ENCODE measurements around the gene PFKL. TPM values are rescaled to one million over a fixed set of nuclear protein-coding genes. Genes with fewer than 3 reads are reported as not detected.
"Not testable (repeated sequence)": the region's sequence is repeated elsewhere in the genome, so short reads cannot be mapped to it uniquely, and the experiment has no call there.

The PFKL gene
- total and polyA plus RNA-seq, 5 donors from 2014 or later, result 125 to 204 (median 174) TPM

DNA sequence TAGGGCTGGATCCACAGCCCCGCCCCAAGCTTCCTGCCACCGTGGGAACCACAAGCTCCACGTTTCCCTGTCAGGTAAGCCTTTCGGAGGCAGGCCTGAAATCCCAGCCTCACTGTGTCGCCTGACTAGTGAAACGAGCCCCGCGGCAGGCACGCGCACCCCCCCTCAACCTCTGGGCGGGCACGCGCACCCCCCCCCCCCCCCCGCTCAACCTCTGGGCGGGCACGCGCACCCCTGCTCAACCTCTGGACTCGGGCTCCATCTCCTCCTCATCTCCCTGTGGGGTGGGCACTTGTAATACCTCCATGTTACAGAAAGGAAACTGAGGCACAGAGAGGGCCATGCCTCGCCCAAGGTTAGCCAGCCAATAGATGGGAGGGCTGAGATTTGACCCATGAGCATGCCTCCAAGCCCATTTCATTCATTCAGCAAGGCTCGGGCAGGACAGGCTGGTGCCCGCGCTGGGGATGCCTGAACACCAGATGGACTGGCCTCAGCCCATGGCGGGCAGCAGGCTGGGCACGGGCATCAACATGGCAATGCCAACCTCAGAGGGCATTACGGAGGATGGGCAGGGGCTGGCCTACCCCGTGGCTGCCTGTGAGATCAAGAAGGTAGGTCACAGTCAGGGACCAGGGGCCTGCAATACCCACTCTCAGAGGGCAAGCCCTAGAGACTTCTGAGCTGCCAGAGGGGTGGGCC lies 34.6 kb downstream of the PFKL start:
- Histone ChIP-seq H3K27ac (ENCODE audit: insufficient read depth, low read length, poor library complexity, severe bottlenecking) (no peak overlapping the region), H3K9me3 (ENCODE audit: control insufficient read depth in 2 of 2, low read length in 2 of 2) (no peaks in the 10 kb centered on the region), H3K27me3 (ENCODE audit: control insufficient read depth, insufficient read depth, low read length) (no peaks in the 10 kb centered on the region), H3K4me1 (ENCODE audit: control insufficient read depth, insufficient read depth, low read length, poor library complexity, severe bottlenecking) (peaks cover 7% of the 10 kb centered on the region), H3K4me3 (ENCODE audit: low read depth, low read length) (no peak overlapping the region), H3K36me3 (ENCODE audit: control insufficient read depth, insufficient read depth, low read length) (peaks cover 2% of the 10 kb centered on the region)
- peaks cover 5% of the 10 kb centered on the region for H3K36me3 Mint-ChIP-seq
- ATAC-seq (ENCODE audit: low read depth in 2 of 2), result no peak
- H3K9me3 Mint-ChIP-seq, result no peaks in the 10 kb centered on the region
- peaks cover 6 to 13% (median 11%) of the 10 kb centered on the region in 4 donors for H3K4me1 Mint-ChIP-seq
- no peak for DNase-seq
- peaks cover 8% of the 10 kb centered on the region for H3K27me3 Mint-ChIP-seq
- H3K27ac Mint-ChIP-seq, result no peak overlapping the region
- H3K4me3 Mint-ChIP-seq, result peak overlapping the region in 1 of 4 donors; percentile 8

DNA sequence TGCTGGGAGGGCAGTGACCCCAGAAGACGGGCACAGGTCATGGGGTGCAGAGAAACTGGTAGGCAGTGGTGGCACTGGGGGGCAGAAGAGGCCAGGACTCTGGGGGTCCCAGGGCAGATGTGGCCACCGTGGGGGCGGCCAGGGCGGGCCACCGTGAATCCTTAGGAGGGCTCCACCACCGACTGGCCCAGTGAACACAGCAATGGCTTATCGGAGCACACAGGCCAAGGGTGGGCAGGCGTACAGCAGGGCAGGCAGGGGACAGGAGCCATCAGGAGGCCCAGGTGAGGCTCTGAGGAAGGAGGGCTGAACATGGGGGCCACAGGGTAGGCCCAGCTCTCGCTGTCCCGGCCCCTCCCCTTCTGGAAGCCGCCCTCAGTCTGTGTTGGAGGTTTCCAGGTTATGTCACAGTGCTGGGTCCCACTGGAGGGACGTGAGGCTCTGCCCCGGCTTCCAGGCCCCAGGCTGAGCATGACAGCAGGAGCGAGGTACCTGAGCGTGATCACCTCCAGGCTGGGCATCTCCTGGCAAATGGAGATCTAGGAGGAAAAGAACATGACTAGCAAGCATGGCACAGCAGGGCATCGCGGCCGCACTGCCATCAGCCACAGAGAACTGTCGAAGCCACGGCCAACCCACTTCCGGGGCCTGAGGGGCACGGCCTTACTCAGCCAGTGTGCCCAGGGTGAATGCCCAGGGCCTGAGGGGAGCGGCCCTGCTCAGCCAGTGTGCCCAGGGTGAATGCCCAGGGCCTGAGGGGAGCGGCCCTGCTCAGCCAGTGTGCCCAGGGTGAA lies 35.6 kb downstream of the PFKL start:
- no peak for ATAC-seq (ENCODE audit: low read depth in 2 of 2)
- Histone ChIP-seq H3K36me3 (ENCODE audit: control insufficient read depth, insufficient read depth, low read length) (peaks cover 2% of the 10 kb centered on the region), H3K27me3 (ENCODE audit: control insufficient read depth, insufficient read depth, low read length) (no peaks in the 10 kb centered on the region), H3K4me3 (ENCODE audit: low read depth, low read length) (no peak overlapping the region), H3K4me1 (ENCODE audit: control insufficient read depth, insufficient read depth, low read length, poor library complexity, severe bottlenecking) (peaks cover 15% of the 10 kb centered on the region), H3K9me3 (ENCODE audit: control insufficient read depth in 2 of 2, low read length in 2 of 2) (no peaks in the 10 kb centered on the region), H3K27ac (ENCODE audit: insufficient read depth, low read length, poor library complexity, severe bottlenecking) (no peak overlapping the region)
- DNase-seq, result no peak
- Mint-ChIP-seq H3K9me3 (no peaks in the 10 kb centered on the region), H3K36me3 (peaks cover 5% of the 10 kb centered on the region), H3K27ac (no peak overlapping the region), H3K4me3 (peak overlapping the region in 1 of 4 donors; percentile 8), H3K4me1 (peaks cover 10 to 22% (median 18%) of the 10 kb centered on the region in 4 donors), H3K27me3 (peaks cover 12% of the 10 kb centered on the region)

DNA sequence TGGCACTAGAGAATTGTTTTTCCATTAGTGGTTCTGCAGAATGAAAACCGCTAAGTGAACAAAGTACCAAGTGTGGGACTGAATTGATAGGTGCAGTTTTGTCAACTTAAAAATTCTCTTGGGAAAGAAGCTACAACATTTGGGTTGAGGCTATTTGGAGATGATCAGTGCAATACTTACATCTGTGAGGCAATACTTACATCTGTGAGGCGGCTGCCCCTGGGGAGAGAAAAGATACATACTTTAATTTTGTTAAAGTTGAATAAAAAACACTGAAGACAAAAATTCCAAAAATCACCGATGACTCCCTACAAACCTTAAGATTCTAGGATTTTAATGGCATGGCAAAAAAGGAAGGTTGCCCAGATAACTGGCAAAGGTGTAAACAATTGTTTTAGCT lies 37.6 kb downstream of the PFKL start:
- DNase-seq (no peak), ATAC-seq (ENCODE audit: low read depth in 2 of 2) (no peak)
- Mint-ChIP-seq H3K27ac (peak overlapping the region; percentile 52 to 85 (median 78)), H3K4me3 (peak overlapping the region; percentile 78 to 93 (median 83)), H3K9me3 (no peaks in the 10 kb centered on the region), H3K4me1 (peaks cover 10 to 27% (median 20%) of the 10 kb centered on the region in 4 donors), H3K36me3 (no peaks in the 10 kb centered on the region), H3K27me3 (peaks cover 12% of the 10 kb centered on the region)
- H3K36me3 ChIP-seq (ENCODE audit: control insufficient read depth, insufficient read depth, low read length), result peaks cover 2% of the 10 kb centered on the region
- no peaks in the 10 kb centered on the region for H3K9me3 ChIP-seq (ENCODE audit: control insufficient read depth in 2 of 2, low read length in 2 of 2)
- peaks cover 15% of the 10 kb centered on the region for H3K4me1 ChIP-seq (ENCODE audit: control insufficient read depth, insufficient read depth, low read length, poor library complexity, severe bottlenecking)
- H3K27me3 ChIP-seq (ENCODE audit: control insufficient read depth, insufficient read depth, low read length), result no peaks in the 10 kb centered on the region
- H3K27ac ChIP-seq (ENCODE audit: insufficient read depth, low read length, poor library complexity, severe bottlenecking), result peak overlapping the region; percentile 79
- no peak overlapping the region for H3K4me3 ChIP-seq (ENCODE audit: low read depth, low read length)

DNA sequence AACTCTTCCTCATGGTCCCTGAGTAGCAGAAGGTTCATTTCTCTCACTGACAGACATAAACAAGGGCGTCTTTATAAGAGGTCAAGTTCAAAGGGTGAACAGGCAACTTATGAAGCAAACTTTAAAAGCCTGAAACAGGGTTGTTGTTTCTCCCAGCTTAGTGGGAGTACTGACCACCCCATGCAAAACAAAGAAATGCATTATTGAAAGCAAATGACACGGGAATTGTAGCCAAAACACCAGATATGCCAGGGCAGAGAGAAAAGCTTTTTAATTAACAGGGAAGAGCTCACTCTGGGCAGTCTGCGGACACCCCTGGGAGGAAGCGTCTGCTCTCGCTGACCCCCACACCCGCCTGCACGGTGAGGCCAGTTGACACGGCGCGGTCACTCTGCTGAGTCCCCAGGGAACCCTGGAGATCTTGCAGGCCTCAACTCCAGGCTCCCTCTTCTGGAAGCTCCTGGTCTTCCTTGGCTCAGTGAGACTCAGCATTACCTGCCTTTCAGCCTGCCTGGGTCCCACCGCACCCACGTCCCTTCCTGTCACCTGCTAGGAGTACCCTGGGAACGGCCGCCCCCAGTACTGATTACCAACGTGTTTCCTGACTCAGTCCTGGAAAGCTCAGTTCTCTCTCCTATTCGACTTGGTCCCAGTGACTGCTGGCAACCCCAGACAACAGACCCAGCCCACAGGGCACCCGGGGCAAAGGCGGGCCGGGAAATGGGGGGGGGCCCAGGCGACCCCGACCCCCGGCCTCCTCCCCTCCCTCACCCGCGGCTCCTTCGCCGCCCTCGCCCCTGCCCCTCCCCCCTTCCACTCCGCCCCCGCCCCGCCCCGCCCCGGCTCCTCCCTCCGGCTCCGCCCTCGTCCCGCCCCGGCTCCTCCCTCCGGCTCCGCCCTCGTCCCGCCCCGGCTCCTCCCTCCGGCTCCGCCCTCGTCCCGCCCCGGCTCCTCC lies 38.4 kb downstream of the PFKL start:
- Histone ChIP-seq H3K4me1 (ENCODE audit: control insufficient read depth, insufficient read depth, low read length, poor library complexity, severe bottlenecking) (peaks cover 15% of the 10 kb centered on the region), H3K27ac (ENCODE audit: insufficient read depth, low read length, poor library complexity, severe bottlenecking) (peak overlapping the region; percentile 79), H3K36me3 (ENCODE audit: control insufficient read depth, insufficient read depth, low read length) (no peaks in the 10 kb centered on the region), H3K4me3 (ENCODE audit: low read depth, low read length) (no peak overlapping the region), H3K27me3 (ENCODE audit: control insufficient read depth, insufficient read depth, low read length) (no peaks in the 10 kb centered on the region), H3K9me3 (ENCODE audit: control insufficient read depth in 2 of 2, low read length in 2 of 2) (no peaks in the 10 kb centered on the region)
- Mint-ChIP-seq H3K9me3 (no peaks in the 10 kb centered on the region), H3K27ac (peak overlapping the region; percentile 52 to 85 (median 78)), H3K36me3 (no peaks in the 10 kb centered on the region), H3K4me1 (peaks cover 10 to 27% (median 20%) of the 10 kb centered on the region in 4 donors), H3K4me3 (peak overlapping the region; percentile 78 to 93 (median 83)), H3K27me3 (peaks cover 12% of the 10 kb centered on the region)
- peak in 1 of 2 donors; percentile 1 for ATAC-seq (ENCODE audit: low read depth in 2 of 2)
- DNase-seq, result peak in 2 of 3 donors; percentile 44 to 53

DNA sequence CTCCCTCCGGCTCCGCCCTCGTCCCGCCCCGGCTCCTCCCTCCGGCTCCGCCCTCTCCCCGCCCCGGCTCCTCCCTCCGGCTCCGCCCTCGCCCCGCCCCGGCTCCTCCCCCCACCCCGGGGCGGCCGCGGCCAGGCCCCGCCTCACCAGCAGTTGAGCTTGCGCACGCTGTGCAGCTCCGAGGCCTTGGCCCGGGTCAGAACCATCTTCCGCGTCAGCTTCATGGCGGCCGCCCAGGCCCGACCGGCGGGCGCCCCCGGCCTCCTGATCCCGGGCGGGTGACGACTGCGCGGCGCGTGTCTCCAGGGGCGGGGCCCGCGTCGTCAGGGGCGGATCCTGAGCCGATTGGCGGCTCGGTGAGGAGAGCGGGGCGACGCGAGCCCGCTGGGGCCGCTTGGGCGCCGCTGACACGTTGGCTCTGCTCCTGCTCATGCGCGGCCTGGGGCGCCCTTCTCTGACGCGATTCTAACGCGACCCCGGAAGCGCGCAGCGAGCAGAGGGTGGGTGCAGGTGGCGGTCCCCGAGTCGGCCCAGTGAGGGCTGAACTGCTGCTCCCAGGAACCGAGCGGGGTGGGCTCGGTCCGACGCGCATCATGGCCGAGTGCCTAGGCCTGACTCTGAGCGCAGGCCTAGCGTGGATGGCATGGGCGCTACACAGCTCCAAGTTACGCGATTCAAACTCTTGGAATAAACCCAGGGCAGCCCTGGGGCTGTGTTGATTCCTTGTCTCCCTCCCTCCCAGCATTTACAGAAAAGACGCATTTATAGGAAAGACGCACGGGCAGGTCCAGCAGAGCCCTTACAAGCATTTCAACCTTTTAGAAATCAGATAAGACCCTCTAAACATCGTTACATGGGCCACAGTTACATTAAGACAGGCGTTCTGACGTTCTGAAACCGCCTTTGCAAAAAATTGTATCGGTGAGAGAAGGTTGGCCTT lies 39.4 kb downstream of the PFKL start, which contains the start of gene CFAP410:
Gene CFAP410, minus strand, starts transcription at position 420 of the 940 bp plus-strand sequence. Its CDS starts 196 bp downstream, at position 224.
- Mint-ChIP-seq H3K36me3 (no peaks in the 10 kb centered on the region), H3K4me1 (peaks cover 10 to 27% (median 20%) of the 10 kb centered on the region in 4 donors), H3K4me3 (peak within 1 kb of the TSS; percentile 88 to 94 (median 91)), H3K9me3 (no peaks in the 10 kb centered on the region), H3K27ac (peak within 1 kb of the TSS; percentile 96 to 99 (median 96)), H3K27me3 (peaks cover 12% of the 10 kb centered on the region)
- peak; percentile 90 for ATAC-seq (ENCODE audit: low read depth in 2 of 2)
- peak; percentile 94 to 96 (median 95) for DNase-seq
- no peaks in the 10 kb centered on the region for H3K9me3 ChIP-seq (ENCODE audit: control insufficient read depth in 2 of 2, low read length in 2 of 2)
- peaks cover 15% of the 10 kb centered on the region for H3K4me1 ChIP-seq (ENCODE audit: control insufficient read depth, insufficient read depth, low read length, poor library complexity, severe bottlenecking)
- peak within 1 kb of the TSS; percentile 88 for H3K4me3 ChIP-seq (ENCODE audit: low read depth, low read length)
- H3K27me3 ChIP-seq (ENCODE audit: control insufficient read depth, insufficient read depth, low read length), result no peaks in the 10 kb centered on the region
- peak within 1 kb of the TSS; percentile 98 for H3K27ac ChIP-seq (ENCODE audit: insufficient read depth, low read length, poor library complexity, severe bottlenecking)
- H3K36me3 ChIP-seq (ENCODE audit: control insufficient read depth, insufficient read depth, low read length), result no peaks in the 10 kb centered on the region

DNA sequence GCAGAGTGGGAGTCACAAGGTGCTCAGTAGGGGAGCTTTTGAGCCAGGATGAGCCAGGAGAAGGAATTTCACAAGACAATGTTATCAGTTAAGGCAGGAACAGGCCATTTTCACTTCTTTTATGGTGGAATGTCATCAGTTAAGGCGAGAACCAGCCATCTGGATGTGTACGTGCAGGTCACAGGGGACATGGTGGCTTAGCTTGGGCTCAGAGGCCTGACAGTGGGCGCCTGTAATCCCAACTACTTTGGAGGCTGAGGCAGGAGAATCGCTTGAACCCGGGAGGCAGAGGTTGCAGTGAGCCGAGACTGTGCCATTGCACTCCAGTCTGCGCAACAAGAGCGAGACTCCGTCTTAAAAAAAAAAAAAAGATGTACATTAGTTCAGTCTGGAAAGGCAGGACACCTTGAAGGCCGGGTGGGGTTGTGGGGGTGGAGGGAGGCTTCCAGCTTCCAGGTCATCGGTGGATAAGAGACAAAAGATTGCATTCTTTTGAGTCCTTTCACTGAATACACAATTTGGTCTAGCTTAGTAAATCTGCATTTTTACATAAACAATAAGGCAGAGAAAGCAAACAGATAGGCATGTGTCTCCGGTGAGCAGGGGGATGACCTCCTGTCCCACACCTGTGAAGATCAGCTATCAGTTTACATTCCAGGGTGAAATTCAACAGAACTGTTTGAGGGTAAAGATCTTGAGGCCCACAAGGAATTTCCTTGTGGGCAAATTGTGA lies 42.0 kb downstream of the PFKL start:
- peaks cover 15% of the 10 kb centered on the region for H3K4me1 ChIP-seq (ENCODE audit: control insufficient read depth, insufficient read depth, low read length, poor library complexity, severe bottlenecking)
- not testable (repeated sequence) for H3K36me3 ChIP-seq (ENCODE audit: control insufficient read depth, insufficient read depth, low read length); H3K36me3 Mint-ChIP-seq; H3K27ac ChIP-seq (ENCODE audit: insufficient read depth, low read length, poor library complexity, severe bottlenecking); ATAC-seq (ENCODE audit: low read depth in 2 of 2); H3K9me3 Mint-ChIP-seq; H3K9me3 ChIP-seq (ENCODE audit: control insufficient read depth in 2 of 2, low read length in 2 of 2); H3K27me3 ChIP-seq (ENCODE audit: control insufficient read depth, insufficient read depth, low read length); DNase-seq; H3K4me3 ChIP-seq (ENCODE audit: low read depth, low read length)
- Mint-ChIP-seq H3K27me3 (peaks cover 13% of the 10 kb centered on the region), H3K4me3 (peak overlapping the region in 1 of 4 donors; percentile 47), H3K4me1 (peaks cover 10 to 27% (median 20%) of the 10 kb centered on the region in 4 donors), H3K27ac (peak overlapping the region; percentile 64 to 88 (median 73))
